Common myeloid progenitor, CD34-positive (primary cell): ENCODE measurements around the gene MAGI2.

Experiments
- CTCF ChIA-PET: fragments of 350-600 bp; sonication (Branson Sonifier 250); formaldehyde crosslinking; loops from one replicate; lab custom pipeline; 2021; ENCODE audit warnings: antibody characterized with exemption; lab: Charles Lee
- POLR2A ChIA-PET: fragments of 350-600 bp; sonication (Branson Sonifier 250); formaldehyde crosslinking; loops from one replicate; lab custom pipeline; 2021; ENCODE audit warnings: antibody characterized with exemption; lab: Charles Lee
- DNase-seq, 3 donors: peaks; one replicate each; pipeline versions ENCODE4 v3.0.0 to v3.0.0-alpha.2; 2013
- H3K27ac ChIP-seq, 2 experiments: 1 replicate in 1 of 2; 2 replicates in 1 of 2; pipeline ENCODE4 v1.7.0; 2013; ENCODE audit warnings: inconsistent platforms in 2 of 2, low read length in 2 of 2, mild to moderate bottlenecking in 2 of 2, low read depth in 1 of 2, moderate library complexity in 1 of 2; ENCODE audit not compliant: severe bottlenecking in 2 of 2, insufficient read depth in 1 of 2, poor library complexity in 1 of 2
- H3K27me3 ChIP-seq, 5 experiments: replicated peaks in 2 of 5; 1 replicate in 3 of 5; 2 replicates in 2 of 5; pipeline versions ENCODE4 v1.6.1 to v1.7.0; 2013; ENCODE audit warnings: low read length in 4 of 5, mild to moderate bottlenecking in 2 of 5, moderate library complexity in 2 of 5, inconsistent platforms in 1 of 5; ENCODE audit not compliant: insufficient read depth in 5 of 5, control insufficient read depth in 4 of 5
- H3K36me3 ChIP-seq, 4 experiments: 1 replicate in 2 of 4; 2 replicates in 2 of 4; pipeline versions ENCODE4 v1.6.1 to v1.7.0; 2013; ENCODE audit warnings: low read length in 3 of 4, control low read depth in 1 of 4, mild to moderate bottlenecking in 1 of 4; ENCODE audit not compliant: control insufficient read depth in 4 of 4, insufficient read depth in 4 of 4
- H3K4me1 ChIP-seq, 4 experiments: 1 replicate in 3 of 4; 2 replicates in 1 of 4; pipeline versions ENCODE4 v1.6.1 to v1.7.1; 2013; ENCODE audit warnings: low read length in 3 of 4, mild to moderate bottlenecking in 3 of 4, control low read depth in 1 of 4, inconsistent platforms in 1 of 4, moderate library complexity in 1 of 4; ENCODE audit not compliant: control insufficient read depth in 4 of 4, insufficient read depth in 4 of 4; ENCODE audit errors: control extremely low read depth in 1 of 4
- H3K4me3 ChIP-seq, 7 experiments: 1 replicate in 4 of 7; 2 replicates in 3 of 7; pipeline versions ENCODE4 v1.5.1 to v1.7.0; 2013; ENCODE audit warnings: mild to moderate bottlenecking in 7 of 7, low read length in 6 of 7, moderate library complexity in 6 of 7, inconsistent platforms in 2 of 7, low read depth in 2 of 7, control low read depth in 1 of 7; ENCODE audit not compliant: insufficient read depth in 4 of 7, control insufficient read depth in 1 of 7; ENCODE audit errors: extremely low read depth in 1 of 7
- H3K9me3 ChIP-seq, 5 experiments: 1 replicate in 4 of 5; 2 replicates in 1 of 5; pipeline versions ENCODE4 v1.6.1 to v1.7.1; 2013; ENCODE audit warnings: low read length in 4 of 5, mild to moderate bottlenecking in 2 of 5, inconsistent platforms in 1 of 5, low read depth in 1 of 5, moderate library complexity in 1 of 5; ENCODE audit not compliant: control insufficient read depth in 4 of 5, insufficient read depth in 2 of 5; ENCODE audit errors: control extremely low read depth in 1 of 5
- WGBS: methylation state at CpG from one replicate; pipeline ENCODE4 v1.1.5; 2013; ENCODE audit not compliant: insufficient coverage; 5-methylcytosine and 5-hydroxymethylcytosine counted together

Gene MAGI2

GRCh38 chr7:78690174-78690573 is 763.3 kb downstream of the MAGI2 start:
- no peaks in the 10 kb centered on the region for H3K4me1 ChIP-seq
- no peak overlapping the region for H3K27ac ChIP-seq
- CTCF ChIA-PET = no interaction called here
- H3K4me3 ChIP-seq = no peak overlapping the region
- 100% methylated on average over 3 of the region's 4 CpGs for WGBS
- no peaks in the 10 kb centered on the region for H3K27me3 ChIP-seq
- no peaks in the 10 kb centered on the region for H3K9me3 ChIP-seq
- no peaks in the 10 kb centered on the region for H3K36me3 ChIP-seq
- POLR2A ChIA-PET = no interaction called here
- no peak for DNase-seq

GRCh38 chr7:78688376-78688775 is 765.1 kb downstream of the MAGI2 start:
- Histone ChIP-seq H3K4me1 (no peaks in the 10 kb centered on the region), H3K36me3 (no peaks in the 10 kb centered on the region), H3K9me3 (no peaks in the 10 kb centered on the region), H3K4me3 (no peak overlapping the region), H3K27me3 (no peaks in the 10 kb centered on the region), H3K27ac (no peak overlapping the region)
- WGBS = no CpG with 5 or more reads among the region's 2 CpGs
- ChIA-PET POLR2A (no interaction called here), CTCF (no interaction called here)
- no peak for DNase-seq

- WGBS = 100% methylated on average over 1 of the region's 6 CpGs
- H3K9me3 ChIP-seq = no peaks in the 10 kb centered on the region
- POLR2A ChIA-PET = no interaction called here
- no peak overlapping the region for H3K4me3 ChIP-seq
- no peaks in the 10 kb centered on the region for H3K36me3 ChIP-seq
- no peaks in the 10 kb centered on the region for H3K27me3 ChIP-seq
- no peaks in the 10 kb centered on the region for H3K4me1 ChIP-seq
- DNase-seq = no peak
- no peak overlapping the region for H3K27ac ChIP-seq
- CTCF ChIA-PET = no interaction called here
Measured at GRCh38 chr7:78686189-78686588, 767.3 kb downstream of the MAGI2 start.

GRCh38 chr7:78684201-78684600 is 769.3 kb downstream of the MAGI2 start:
- ChIA-PET POLR2A (no interaction called here), CTCF (no interaction called here)
- Histone ChIP-seq H3K4me3 (no peak overlapping the region), H3K9me3 (no peaks in the 10 kb centered on the region), H3K4me1 (no peaks in the 10 kb centered on the region), H3K36me3 (no peaks in the 10 kb centered on the region), H3K27ac (no peak overlapping the region), H3K27me3 (no peaks in the 10 kb centered on the region)
- WGBS = 100% methylated on average over 1 of the region's 1 CpG
- DNase-seq = no peak

- Histone ChIP-seq H3K9me3 (no peaks in the 10 kb centered on the region), H3K27me3 (no peaks in the 10 kb centered on the region), H3K36me3 (no peaks in the 10 kb centered on the region), H3K4me3 (no peak overlapping the region), H3K27ac (no peak overlapping the region), H3K4me1 (no peaks in the 10 kb centered on the region)
- DNase-seq = no peak
- WGBS = no CpG with 5 or more reads among the region's 1 CpG
- CTCF ChIA-PET = no interaction called here
- POLR2A ChIA-PET = no interaction called here
Measured at GRCh38 chr7:78683566-78683965, 769.9 kb downstream of the MAGI2 start.

GRCh38 chr7:78679112-78679876 is 774.2 kb downstream of the MAGI2 start:
- Histone ChIP-seq H3K27ac (no peak overlapping the region), H3K36me3 (no peaks in the 10 kb centered on the region), H3K4me1 (no peaks in the 10 kb centered on the region), H3K9me3 (no peaks in the 10 kb centered on the region), H3K27me3 (no peaks in the 10 kb centered on the region), H3K4me3 (no peak overlapping the region)
- 95% methylated on average over 5 of the region's 6 CpGs for WGBS
- DNase-seq = no peak
- ChIA-PET CTCF (no interaction called here), POLR2A (no interaction called here)

GRCh38 chr7:78677391-78677790 is 776.1 kb downstream of the MAGI2 start:
- 100% methylated on average over 1 of the region's 2 CpGs for WGBS
- POLR2A ChIA-PET = no interaction called here
- no peak for DNase-seq

More at GRCh38 chr7:78677391-78677790, 776.1 kb downstream of the MAGI2 start:
- CTCF ChIA-PET = no interaction called here
- H3K4me3 ChIP-seq = no peak overlapping the region
- no peaks in the 10 kb centered on the region for H3K36me3 ChIP-seq
- no peak overlapping the region for H3K27ac ChIP-seq
- no peaks in the 10 kb centered on the region for H3K27me3 ChIP-seq
- no peaks in the 10 kb centered on the region for H3K9me3 ChIP-seq
- no peaks in the 10 kb centered on the region for H3K4me1 ChIP-seq
